ENCODE results near the gene IFNA7. TPM values are rescaled to one million over a fixed set of nuclear protein-coding genes. Genes with fewer than 3 reads are reported as not detected.
"Not testable (repeated sequence)": the region's sequence is repeated elsewhere in the genome, so short reads cannot be mapped to it uniquely, and the experiment has no call there.

Gene IFNA7
- total and polyA plus RNA-seq, 2 of the 4 experiments (the other 2 are of a cell fraction), result not detected

DNA sequence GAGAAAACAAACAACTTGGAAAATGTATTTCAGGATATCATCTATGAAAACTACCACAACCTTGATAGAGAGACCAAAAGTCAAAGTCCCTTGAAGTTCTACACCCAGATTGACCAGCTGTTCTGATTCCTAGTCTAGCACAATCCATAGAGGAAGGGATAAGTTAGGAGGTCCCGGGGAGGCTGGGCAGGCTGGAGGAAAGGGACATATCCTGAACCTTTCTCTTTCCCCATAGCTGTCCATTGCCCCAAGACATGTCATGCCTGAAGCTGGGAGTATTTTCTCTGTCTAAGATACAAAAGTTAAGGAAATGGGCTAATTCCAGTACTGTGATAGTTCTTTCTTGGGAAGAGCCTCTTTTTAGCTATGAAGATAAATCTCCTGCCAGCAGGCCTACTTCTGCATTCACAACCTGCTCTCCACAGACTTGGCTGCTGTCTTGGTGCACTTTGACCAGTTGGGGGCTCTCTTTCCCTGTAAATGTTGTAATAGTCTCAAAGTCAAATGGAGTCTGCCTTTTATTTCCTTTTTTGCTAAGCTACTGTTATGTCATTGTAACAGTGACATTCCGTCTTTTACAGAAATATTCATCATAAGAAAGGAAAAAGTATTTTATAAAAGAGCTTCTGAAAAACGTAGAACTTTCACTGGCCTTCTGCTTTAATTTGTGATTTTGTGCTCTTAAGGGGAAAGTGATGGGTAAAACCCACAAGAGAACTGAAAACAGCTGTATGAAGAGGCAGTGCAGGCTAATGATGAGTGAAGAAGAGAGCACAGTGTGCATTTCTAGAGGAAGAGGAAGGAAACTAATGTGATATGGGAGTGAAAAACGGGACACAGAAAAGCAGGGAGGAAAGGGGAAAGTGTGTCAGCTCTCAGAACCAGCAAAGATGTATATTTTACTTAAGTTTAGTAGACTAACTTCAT lies 18.9 kb downstream of the IFNA7 start:
- H2BK15ac ChIP-seq (ENCODE audit: low read depth, low read length); H3K23ac ChIP-seq (ENCODE audit: low read depth, low read length); H3K79me1 ChIP-seq (ENCODE audit: low read depth in 1 of 2, low read length in 2 of 2); H3K14ac ChIP-seq (replicated peaks; ENCODE audit: low read depth, low read length); H3K9me3 ChIP-seq (ENCODE audit: control insufficient read depth, insufficient read depth, low read length); in situ Hi-C loops (cut with MboI; ENCODE audit: low sequenced_read_pairs); H3K4me3 ChIP-seq (ENCODE audit: insufficient read depth, low read depth, low read length); H2AK9ac ChIP-seq (replicated peaks; ENCODE audit: low read depth, low read length, poor library complexity); dilution Hi-C loops (cut with HindIII; ENCODE audit: low sequenced_read_pairs, unreplicated experiment); H3K9me1 ChIP-seq (ENCODE audit: insufficient read depth, low read length); H4K5ac ChIP-seq (ENCODE audit: low read depth, low read length); H3K18ac ChIP-seq (ENCODE audit: low read depth, low read length); H4K8ac ChIP-seq (ENCODE audit: low read depth in 2 of 2, low read length in 2 of 2); DNase-seq; POLR2A ChIA-PET (ENCODE audit: unreplicated experiment); H2AFZ ChIP-seq (replicated peaks; ENCODE audit: low read length, poor library complexity); intact Hi-C loops (cut with micrococcal nuclease); H3K36me3 ChIP-seq (ENCODE audit: control insufficient read depth, insufficient read depth, low read length); H3K27ac ChIP-seq (ENCODE audit: insufficient read depth, low read length); H4K20me1 ChIP-seq (ENCODE audit: insufficient read depth, low read length); H3K4ac ChIP-seq (ENCODE audit: low read depth, low read length); H3K56ac ChIP-seq (ENCODE audit: extremely low read depth, insufficient read depth, low read length); H2BK5ac ChIP-seq (ENCODE audit: low read depth, low read length, poor library complexity, severe bottlenecking); H3K4me2 ChIP-seq (ENCODE audit: low read depth, low read length); H2AK5ac ChIP-seq (ENCODE audit: low read depth, low read length); H2BK120ac ChIP-seq (ENCODE audit: low read depth, low read length); H3K4me1 ChIP-seq (ENCODE audit: control insufficient read depth, insufficient read depth, low read length); H4K91ac ChIP-seq (ENCODE audit: insufficient read depth, low read depth, low read length); H3K9ac ChIP-seq (ENCODE audit: low read depth, low read length); H3K27me3 ChIP-seq (ENCODE audit: control insufficient read depth, insufficient read depth, low read length); H2BK20ac ChIP-seq (ENCODE audit: low read depth, low read length); BruUV-seq (replicated peaks): not testable (repeated sequence)
- TF ChIP-seq, protein P1, sequence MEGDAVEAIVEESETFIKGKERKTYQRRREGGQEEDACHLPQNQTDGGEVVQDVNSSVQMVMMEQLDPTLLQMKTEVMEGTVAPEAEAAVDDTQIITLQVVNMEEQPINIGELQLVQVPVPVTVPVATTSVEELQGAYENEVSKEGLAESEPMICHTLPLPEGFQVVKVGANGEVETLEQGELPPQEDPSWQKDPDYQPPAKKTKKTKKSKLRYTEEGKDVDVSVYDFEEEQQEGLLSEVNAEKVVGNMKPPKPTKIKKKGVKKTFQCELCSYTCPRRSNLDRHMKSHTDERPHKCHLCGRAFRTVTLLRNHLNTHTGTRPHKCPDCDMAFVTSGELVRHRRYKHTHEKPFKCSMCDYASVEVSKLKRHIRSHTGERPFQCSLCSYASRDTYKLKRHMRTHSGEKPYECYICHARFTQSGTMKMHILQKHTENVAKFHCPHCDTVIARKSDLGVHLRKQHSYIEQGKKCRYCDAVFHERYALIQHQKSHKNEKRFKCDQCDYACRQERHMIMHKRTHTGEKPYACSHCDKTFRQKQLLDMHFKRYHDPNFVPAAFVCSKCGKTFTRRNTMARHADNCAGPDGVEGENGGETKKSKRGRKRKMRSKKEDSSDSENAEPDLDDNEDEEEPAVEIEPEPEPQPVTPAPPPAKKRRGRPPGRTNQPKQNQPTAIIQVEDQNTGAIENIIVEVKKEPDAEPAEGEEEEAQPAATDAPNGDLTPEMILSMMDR (conservative IDR thresholded peaks at IDR 0.05; ENCODE audit: low read depth, low read length), result peak; percentile 36
- ATAC-seq (ENCODE audit: low read depth), result peak; percentile 82
- WGBS, 2 experiments (ENCODE audit: extremely low coverage in 2 of 2, insufficient read length in 1 of 2), result no CpG with 5 or more reads among the region's 4 CpGs
- CTCF ChIA-PET, result interaction anchor here (0.8 to 1.0 kb wide), 3 partner anchors 10 to 129 kb away, joined by 3 to 5 read pairs (median 3); no protein-coding TSS in a partner anchor
